ENCODE measurements around the gene PCGF1.
A peak's percentile ranks its signal among the peaks of the same experiment; 100 is the strongest.

The PCGF1 gene

DNA sequence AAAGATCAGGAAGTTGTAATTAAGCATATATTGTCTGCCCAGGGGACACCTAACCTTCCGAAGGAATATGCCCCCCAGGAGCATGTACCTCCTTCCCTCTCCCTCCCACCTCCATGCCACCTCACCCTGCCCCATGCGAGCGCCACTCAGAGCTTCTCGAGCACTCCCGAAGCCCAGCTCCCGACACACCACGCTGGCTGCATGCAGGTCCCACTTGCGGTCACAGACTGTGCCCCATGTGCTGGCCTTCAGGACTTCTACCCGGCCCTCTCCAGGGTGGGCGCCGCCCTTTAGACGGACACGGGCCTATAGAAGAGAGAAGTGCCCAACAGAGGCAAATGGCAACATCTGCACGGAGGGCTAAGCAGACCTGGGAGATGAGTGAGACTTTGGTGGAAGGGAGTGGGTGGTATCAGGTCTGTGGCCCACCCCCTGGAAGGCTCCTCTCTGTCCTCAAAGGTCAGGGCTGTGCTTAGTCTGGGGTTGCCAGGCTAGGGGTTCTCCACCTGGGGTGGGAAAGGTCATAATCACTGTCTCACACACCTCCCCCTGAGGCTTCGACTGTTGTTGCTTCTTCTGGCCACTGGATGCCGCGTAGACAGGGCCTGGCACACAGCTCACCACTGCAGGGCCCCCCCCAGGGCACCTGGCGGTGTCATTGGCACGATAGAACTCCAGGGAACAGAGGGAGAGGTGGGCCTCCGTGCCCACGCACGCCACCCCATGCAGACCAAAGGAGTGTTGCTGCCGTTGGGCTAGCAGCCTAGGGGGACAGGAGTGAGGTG is 28.9 kb upstream of the PCGF1 start:
- no peak for DNase-seq (ENCODE audit: low read depth)

DNA sequence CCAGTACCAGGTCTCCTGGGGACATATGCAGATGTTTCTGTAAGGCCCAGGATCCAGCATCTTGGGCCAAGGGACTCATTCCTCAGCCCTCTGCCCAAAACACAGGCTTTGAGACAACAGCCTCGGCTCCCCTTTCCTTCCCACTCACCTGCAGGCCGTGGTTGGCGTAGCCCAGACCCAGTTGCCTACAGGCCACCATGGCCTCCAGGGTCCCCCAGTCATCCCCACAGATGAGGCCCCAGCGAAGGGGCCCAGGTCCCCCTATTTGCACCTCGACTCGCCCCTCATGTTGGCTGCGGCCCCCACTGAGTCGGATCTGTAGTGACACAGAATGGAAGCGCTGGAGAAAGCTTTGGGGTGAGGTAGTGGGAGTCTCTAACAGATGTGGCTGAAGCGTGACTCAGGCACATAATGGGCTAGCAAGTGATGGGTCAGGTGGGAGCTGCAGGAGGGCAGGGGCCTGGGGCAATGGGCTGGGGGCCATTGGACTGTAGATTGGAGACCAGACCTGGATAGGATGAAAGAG is 28.0 kb upstream of the PCGF1 start:
- no peak for DNase-seq (ENCODE audit: low read depth)

DNA sequence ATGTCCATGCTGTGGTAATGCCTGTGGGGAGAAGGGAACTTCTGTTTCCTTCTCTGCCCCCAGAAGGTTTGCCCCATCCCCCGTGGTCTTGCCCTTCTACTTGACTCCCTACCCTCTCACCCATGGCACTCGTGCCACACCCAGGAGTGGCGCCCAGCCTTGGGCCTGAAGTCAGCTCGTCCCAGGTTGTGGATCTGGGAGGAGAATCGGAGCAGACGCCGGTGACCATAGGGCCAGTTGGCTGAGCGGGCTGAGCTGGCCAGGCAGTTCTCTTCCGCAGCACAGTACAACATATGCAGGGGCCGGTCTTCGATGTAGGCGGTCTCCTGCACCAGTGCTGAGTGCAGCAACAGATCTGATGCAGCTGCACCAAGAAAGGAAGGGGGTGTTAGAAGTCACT is 26.9 kb upstream of the PCGF1 start:
- no peak for DNase-seq (ENCODE audit: low read depth)

GRCh38 chr2:74533464-74533863 is 26.0 kb upstream of the PCGF1 start:
- no peak for DNase-seq (ENCODE audit: low read depth)

DNA sequence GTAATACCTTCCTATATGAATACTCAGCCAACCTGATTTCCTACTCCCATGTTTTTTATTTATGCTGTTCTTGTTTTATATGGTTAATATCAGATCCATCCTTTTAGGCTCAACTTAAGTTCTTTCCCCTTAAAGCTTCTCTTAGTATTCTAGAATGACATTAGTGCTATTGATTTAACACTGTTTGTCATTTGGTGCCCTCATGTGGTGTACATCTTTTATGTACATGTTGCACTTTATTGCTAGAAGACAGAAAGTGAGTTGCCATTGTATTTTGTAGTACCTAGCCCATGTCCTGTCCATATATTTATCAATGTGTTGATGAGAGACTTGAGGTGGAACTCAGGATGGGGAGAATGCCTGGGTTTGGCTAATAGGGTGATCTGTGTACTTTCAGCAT is 24.7 kb upstream of the PCGF1 start:
- DNase-seq (ENCODE audit: low read depth), result peak; percentile 69

DNA sequence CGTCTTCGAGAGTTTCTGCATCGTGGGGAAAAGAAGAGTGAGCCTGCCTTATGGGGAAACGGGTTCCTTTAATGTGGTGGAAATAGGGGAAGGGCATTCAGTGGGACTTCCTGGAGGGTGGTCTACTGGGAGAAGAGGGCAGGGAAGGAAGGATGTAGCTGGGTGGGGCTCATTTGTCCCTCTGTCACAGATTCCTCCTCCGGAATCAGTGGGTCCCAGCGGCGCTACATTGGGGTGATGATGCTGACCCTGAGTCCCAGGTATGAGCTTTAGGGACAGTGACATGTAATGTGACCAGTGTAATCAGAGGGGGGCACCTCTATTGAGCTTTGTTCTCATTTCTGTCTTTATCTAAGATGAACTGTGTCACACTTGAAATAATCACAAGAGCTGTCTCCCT is 24.2 kb upstream of the PCGF1 start:
- no peak for DNase-seq (ENCODE audit: low read depth)

DNA sequence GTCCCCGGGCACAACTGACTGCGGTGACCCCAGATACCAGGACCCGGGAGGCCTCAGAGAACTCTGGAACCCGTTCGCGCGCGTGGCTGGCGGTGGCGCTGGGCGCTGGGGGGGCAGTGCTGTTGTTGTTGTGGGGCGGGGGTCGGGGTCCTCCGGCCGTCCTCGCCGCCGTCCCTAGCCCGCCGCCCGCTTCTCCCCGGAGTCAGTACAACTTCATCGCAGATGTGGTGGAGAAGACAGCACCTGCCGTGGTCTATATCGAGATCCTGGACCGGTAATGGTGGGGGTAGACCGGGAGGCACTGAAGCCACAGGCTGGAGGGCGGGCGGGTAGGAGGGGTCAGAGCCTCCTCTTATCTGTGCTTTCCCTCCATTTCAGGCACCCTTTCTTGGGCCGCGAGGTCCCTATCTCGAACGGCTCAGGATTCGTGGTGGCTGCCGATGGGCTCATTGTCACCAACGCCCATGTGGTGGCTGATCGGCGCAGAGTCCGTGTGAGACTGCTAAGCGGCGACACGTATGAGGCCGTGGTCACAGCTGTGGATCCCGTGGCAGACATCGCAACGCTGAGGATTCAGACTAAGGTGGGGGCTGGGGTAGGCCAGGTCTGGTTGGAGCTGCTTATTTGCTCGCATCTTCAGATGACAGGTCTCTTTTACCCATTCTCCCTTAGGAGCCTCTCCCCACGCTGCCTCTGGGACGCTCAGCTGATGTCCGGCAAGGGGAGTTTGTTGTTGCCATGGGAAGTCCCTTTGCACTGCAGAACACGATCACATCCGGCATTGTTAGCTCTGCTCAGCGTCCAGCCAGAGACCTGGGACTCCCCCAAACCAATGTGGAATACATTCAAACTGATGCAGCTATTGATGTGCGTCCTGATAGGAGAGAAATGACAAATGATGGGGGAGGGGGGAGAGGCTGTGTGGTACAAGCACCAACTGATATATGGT is 23.0 kb upstream of the PCGF1 start:
- peak; percentile 66 for DNase-seq (ENCODE audit: low read depth)

- DNase-seq (ENCODE audit: low read depth), result peak; percentile 100
Measured at GRCh38 chr2:74529357-74530238, 22.1 kb upstream of the PCGF1 start, which contains the start of the genes AUP1 and HTRA2. AUP1 (minus strand) TSS chr2:74529706; CDS start chr2:74529629, 77 bp downstream. HTRA2 (plus strand) TSS chr2:74529933; CDS start chr2:74530007, 74 bp downstream.

- DNase-seq (ENCODE audit: low read depth), result peak; percentile 69
Measured at GRCh38 chr2:74528600-74529356, 21.3 kb upstream of the PCGF1 start.

- DNase-seq (ENCODE audit: low read depth), result no peak
Measured at GRCh38 chr2:74527741-74528140, 20.2 kb upstream of the PCGF1 start.

GRCh38 chr2:74526649-74527230 is 19.2 kb upstream of the PCGF1 start:
- no peak for DNase-seq (ENCODE audit: low read depth)

- DNase-seq (ENCODE audit: low read depth), result peak; percentile 64
Measured at GRCh38 chr2:74525717-74526648, 18.5 kb upstream of the PCGF1 start, which contains the start of gene DQX1. DQX1 (minus strand) TSS chr2:74526231; CDS start chr2:74525729, 502 bp downstream.

DNA sequence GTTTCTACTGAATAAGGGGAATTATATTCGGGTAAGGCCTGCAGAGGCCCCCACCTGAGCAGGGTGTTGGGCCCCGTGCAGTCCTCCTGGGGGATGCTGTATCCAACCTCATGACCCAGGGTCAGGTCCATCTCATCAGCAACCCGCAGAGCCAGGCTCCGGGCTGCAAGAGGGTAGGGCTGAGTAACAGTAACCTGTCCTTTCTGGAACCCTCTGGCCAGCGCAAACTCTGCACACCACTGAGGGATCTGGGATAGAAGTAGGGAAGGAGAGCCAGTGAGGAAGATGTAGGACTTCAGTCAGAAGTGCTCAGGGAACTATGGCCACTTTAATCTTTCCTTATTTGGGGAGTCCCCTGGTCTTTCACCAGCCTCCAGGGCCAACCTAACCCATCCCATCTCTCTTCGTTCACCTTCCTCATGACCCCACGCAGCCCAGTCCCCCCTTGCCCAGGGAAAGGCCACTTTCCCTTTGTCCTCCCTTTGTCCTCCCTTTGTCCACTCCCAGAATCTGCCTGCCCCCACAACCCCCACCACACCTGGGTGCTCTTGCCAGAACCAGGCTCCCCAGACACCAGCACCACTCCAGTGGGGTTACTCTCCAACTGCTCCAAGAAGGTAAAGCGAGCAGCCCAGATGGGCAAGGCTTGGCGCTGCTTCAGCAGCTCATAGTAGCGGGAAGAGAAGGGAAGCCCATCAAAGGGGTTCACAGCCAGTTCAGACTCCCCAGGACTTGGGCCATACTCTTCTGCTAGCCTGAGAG is 17.6 kb upstream of the PCGF1 start:
- no peak for DNase-seq (ENCODE audit: low read depth)

DNA sequence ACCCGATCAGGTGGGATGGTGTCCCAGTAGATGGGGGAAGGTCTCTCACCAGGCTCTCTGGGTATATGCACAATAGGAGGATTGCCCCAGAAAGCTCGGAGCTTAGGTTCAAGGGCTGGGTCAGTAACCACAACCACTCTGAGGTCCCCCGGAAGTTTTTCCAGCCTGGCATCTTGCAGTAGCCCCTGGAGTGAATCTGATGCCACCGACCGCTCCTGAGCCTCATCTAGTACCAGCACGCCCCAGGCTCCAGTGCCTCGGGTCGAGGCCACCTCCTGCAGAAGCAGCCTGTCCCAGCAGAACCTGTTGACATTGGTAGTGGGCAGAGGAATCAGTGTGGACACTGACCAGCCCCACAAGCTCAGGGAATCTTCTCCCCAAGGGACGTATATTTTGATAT is 16.5 kb upstream of the PCGF1 start:
- DNase-seq (ENCODE audit: low read depth), result no peak

GRCh38 chr2:74522516-74522915 is 15.0 kb upstream of the PCGF1 start:
- no peak for DNase-seq (ENCODE audit: low read depth)

DNA sequence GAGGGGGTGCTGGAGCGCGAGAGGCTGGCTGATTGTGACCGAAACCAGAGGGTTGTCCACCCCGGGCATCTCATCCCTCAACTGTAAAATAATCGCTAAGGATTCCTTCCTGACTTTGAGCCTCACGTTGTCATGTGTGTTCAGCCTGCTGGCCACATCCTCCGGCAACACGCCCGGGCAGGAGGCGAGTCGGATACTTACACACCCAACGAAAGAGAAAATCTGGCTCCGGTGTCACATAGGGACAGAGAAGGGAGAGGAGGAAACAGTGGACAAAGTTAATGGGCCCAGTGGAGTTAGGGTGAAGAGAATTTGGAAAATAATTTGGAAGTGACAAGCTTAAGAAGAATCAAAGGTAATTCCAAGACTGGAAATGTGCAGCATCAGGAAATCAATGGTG is 9.2 kb upstream of the PCGF1 start:
- no peak for DNase-seq (ENCODE audit: low read depth)

GRCh38 chr2:74515981-74516633 is 8.6 kb upstream of the PCGF1 start:
- no peak for DNase-seq (ENCODE audit: low read depth)
